ENCODE measurements around the gene MRPS15. TPM values are rescaled to one million over a fixed set of nuclear protein-coding genes. Genes with fewer than 3 reads are reported as not detected.

Gene MRPS15
- total and polyA plus RNA-seq, 7 experiments from 2014 or later, result 30.2 to 86.5 (median 38.9) TPM

DNA sequence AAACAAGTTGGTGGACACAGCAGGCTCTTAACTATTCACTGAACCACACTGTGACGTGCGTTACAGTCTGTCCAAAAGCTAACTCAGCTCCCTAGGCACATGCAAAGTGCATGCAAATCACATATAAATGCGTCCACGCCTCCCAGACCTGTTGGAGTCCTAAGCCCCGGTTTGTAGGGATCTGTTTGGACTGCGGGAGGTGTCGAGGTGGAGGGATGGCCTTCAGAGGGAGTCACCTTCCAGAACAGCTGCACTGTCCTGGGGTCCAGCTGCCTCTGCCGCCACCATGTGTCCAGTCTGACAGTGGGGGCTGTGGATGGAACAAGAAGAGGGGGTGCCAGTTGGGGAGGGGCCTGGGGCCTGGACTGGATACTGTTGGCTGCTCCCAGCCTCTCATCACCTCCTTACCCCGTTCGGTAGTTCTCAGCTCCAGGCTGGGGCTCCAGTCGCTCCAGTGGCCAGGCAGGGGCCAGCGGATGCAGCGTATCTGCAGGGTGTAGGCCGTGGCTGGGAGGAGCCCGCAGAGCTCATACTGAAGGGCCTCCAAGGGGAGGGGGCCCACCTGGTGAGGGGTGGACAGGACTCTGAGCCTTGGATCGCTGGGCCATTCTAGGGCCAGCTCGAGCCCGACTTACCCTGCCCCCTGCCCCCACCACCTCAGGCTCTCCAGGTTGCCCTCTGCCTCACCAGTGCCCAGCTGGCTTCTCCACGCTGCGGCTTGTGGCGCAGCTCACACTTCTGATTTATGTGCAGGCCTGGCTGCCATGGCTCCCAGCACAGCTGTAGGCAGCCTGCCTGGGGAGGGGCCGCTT lies 7.9 kb upstream of the MRPS15 start:
- H3K4me1 Mint-ChIP-seq, result peaks cover 0 to 15% (median 0%) of the 10 kb centered on the region in 7 donors
- no peak overlapping the region for H3K4me3 Mint-ChIP-seq
- H3K36me3 Mint-ChIP-seq, result no peaks in the 10 kb centered on the region
- ATAC-seq (no peak), DNase-seq (no peak)
- ChIA-PET CTCF (no interaction called here), POLR2A (no interaction called here)
- Histone ChIP-seq H3K4me3 (ENCODE audit: low read length) (no peak overlapping the region), H3K27ac (ENCODE audit: low read depth, low read length) (no peak overlapping the region), H3K9me3 (ENCODE audit: control insufficient read depth in 2 of 3, low read length in 3 of 3) (no peaks in the 10 kb centered on the region), H3K36me3 (ENCODE audit: control insufficient read depth in 2 of 3, insufficient read depth in 3 of 3, low read length in 3 of 3) (no peaks in the 10 kb centered on the region), H3K27me3 (ENCODE audit: control insufficient read depth in 2 of 2, insufficient read depth in 2 of 2, low read length in 2 of 2) (no peaks in the 10 kb centered on the region), H3K4me1 (ENCODE audit: control insufficient read depth in 2 of 2, insufficient read depth in 2 of 2, low read length in 2 of 2) (no peaks in the 10 kb centered on the region)
- no peak overlapping the region for H3K27ac Mint-ChIP-seq
- intact Hi-C loops (cut with micrococcal nuclease), result no loop called here
- H3K9me3 Mint-ChIP-seq, result no peaks in the 10 kb centered on the region
- H3K27me3 Mint-ChIP-seq, result no peaks in the 10 kb centered on the region

- no peaks in the 10 kb centered on the region for H3K27me3 ChIP-seq (ENCODE audit: control insufficient read depth in 2 of 2, insufficient read depth in 2 of 2, low read length in 2 of 2)
- no peak overlapping the region for H3K4me3 ChIP-seq (ENCODE audit: low read length)
- ATAC-seq (no peak), DNase-seq (no peak)
- ChIA-PET CTCF (no interaction called here), POLR2A (interaction anchor here (0.6 kb wide), 1 partner anchor 202 kb away, joined by 3 read pairs; no protein-coding TSS in a partner anchor)
- H3K4me1 ChIP-seq (ENCODE audit: control insufficient read depth in 2 of 2, insufficient read depth in 2 of 2, low read length in 2 of 2), result peaks cover 0 to 8% of the 10 kb centered on the region in 2 donors
- H3K27me3 Mint-ChIP-seq, result no peaks in the 10 kb centered on the region
- peaks cover 0 to under 1% (median 0%) of the 10 kb centered on the region in 5 donors for H3K36me3 Mint-ChIP-seq
- no peak overlapping the region for H3K4me3 Mint-ChIP-seq
- intact Hi-C loops (cut with micrococcal nuclease), result loop anchor here in 1 of 2 donors (10.0 kb wide), 2 partner anchors 534 to 1126 kb away; partner anchors contain the start of genes AGO3 and GNL2
- H3K9me3 Mint-ChIP-seq, result no peaks in the 10 kb centered on the region
- no peak overlapping the region for H3K27ac ChIP-seq (ENCODE audit: low read depth, low read length)
- H3K9me3 ChIP-seq (ENCODE audit: control insufficient read depth in 2 of 3, low read length in 3 of 3), result no peaks in the 10 kb centered on the region
- H3K36me3 ChIP-seq (ENCODE audit: control insufficient read depth in 2 of 3, insufficient read depth in 3 of 3, low read length in 3 of 3), result peaks cover 0 to under 1% (median 0%) of the 10 kb centered on the region in 3 experiments
- H3K4me1 Mint-ChIP-seq, result peaks cover under 1 to 26% (median 11%) of the 10 kb centered on the region in 7 donors
- peak overlapping the region in 1 of 9 donors; percentile 49 for H3K27ac Mint-ChIP-seq
Measured at GRCh38 chr1:36469163-36469562, 5.0 kb upstream of the MRPS15 start.

DNA sequence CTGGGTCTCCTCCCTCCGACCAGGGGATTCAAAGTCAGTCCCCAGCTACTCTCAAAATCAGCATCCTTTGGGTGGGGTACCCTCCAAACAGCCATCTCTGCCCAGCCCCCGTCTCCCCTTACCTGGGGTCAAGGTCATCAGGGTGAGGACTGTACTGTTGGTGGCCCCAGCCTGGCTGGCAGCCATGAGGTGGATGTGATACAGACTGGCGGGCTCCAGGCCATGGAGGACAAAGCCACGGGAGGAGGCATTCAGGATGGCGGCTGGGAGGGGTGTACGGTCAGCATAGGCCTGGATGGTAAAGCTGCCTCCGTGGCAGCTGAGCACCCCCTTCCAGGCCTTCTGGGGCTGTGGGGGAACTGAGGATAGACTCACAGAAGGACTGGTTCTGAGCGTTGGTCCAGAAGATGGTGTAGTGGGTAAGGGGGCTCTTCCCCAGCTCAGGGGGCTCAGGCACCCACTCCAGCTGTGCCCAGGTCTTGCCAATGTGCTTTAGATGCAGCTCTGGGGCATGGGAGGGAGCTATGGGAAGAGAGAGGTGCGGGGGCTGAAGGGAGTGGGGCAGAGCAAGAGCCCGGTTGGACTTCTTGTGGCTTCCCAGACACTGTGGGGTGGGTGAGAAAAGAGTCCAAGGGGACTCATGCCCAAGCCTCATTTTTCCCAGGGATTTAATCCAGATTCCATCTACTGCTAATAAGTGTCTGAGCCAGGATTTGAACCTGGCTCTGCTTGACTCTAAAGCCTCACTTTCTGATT lies 3.7 kb upstream of the MRPS15 start:
- no peak overlapping the region for H3K27ac Mint-ChIP-seq
- H3K4me3 ChIP-seq (ENCODE audit: low read length), result no peak overlapping the region
- ATAC-seq (no peak), DNase-seq (no peak)
- H3K9me3 Mint-ChIP-seq, result no peaks in the 10 kb centered on the region
- H3K27ac ChIP-seq (ENCODE audit: low read depth, low read length), result no peak overlapping the region
- CTCF ChIA-PET, result no interaction called here
- no peaks in the 10 kb centered on the region for H3K9me3 ChIP-seq (ENCODE audit: control insufficient read depth in 2 of 3, low read length in 3 of 3)
- H3K36me3 ChIP-seq (ENCODE audit: control insufficient read depth in 2 of 3, insufficient read depth in 3 of 3, low read length in 3 of 3), result peaks cover 0 to 6% (median 0%) of the 10 kb centered on the region in 3 experiments
- H3K27me3 ChIP-seq (ENCODE audit: control insufficient read depth in 2 of 2, insufficient read depth in 2 of 2, low read length in 2 of 2), result no peaks in the 10 kb centered on the region
- H3K4me3 Mint-ChIP-seq, result no peak overlapping the region
- intact Hi-C loops (cut with micrococcal nuclease), result loop anchor here in 1 of 2 donors (10.0 kb wide), 2 partner anchors 533 to 1127 kb away; partner anchors contain the start of genes AGO3 and GNL2
- no peaks in the 10 kb centered on the region for H3K27me3 Mint-ChIP-seq
- POLR2A ChIA-PET, result no interaction called here
- H3K36me3 Mint-ChIP-seq, result peaks cover 0 to 3% (median 0%) of the 10 kb centered on the region in 5 donors
- peaks cover 5 to 27% (median 23%) of the 10 kb centered on the region in 7 donors for H3K4me1 Mint-ChIP-seq
- H3K4me1 ChIP-seq (ENCODE audit: control insufficient read depth in 2 of 2, insufficient read depth in 2 of 2, low read length in 2 of 2), result peaks cover 7 to 13% of the 10 kb centered on the region in 2 donors

DNA sequence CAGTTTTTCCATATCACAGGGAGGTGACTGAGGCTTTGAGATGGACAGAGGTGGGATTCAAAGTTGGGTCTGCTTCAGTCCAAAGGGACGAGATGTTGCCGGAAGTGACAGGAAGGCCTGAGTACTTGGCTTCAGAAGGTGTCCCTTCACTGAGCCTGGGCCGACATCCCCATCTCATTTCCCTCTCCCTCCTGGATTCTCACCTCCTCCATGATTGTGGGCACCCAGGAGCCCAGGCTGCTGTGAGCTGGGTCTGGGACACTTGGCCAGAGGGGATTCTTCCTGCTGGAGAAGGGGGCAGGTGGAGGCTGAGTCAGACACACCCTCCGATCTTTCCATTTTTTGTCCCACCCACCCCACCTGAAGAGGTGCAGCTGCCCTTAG lies 2.8 kb upstream of the MRPS15 start:
- Mint-ChIP-seq H3K4me1 (peaks cover 5 to 34% (median 26%) of the 10 kb centered on the region in 7 donors), H3K36me3 (peaks cover 0 to 5% (median 3%) of the 10 kb centered on the region in 5 donors), H3K4me3 (no peak overlapping the region), H3K27ac (peak overlapping the region in 1 of 9 donors; percentile 36), H3K9me3 (no peaks in the 10 kb centered on the region), H3K27me3 (no peaks in the 10 kb centered on the region)
- POLR2A ChIA-PET, result no interaction called here
- peaks cover 0 to 10% (median 4%) of the 10 kb centered on the region in 3 experiments for H3K36me3 ChIP-seq (ENCODE audit: control insufficient read depth in 2 of 3, insufficient read depth in 3 of 3, low read length in 3 of 3)
- DNase-seq (no peak), ATAC-seq (no peak)
- intact Hi-C loops (cut with micrococcal nuclease), result loop anchor here in 1 of 2 donors (10.0 kb wide), 2 partner anchors 532 to 1128 kb away; partner anchors contain the start of genes AGO3 and GNL2
- CTCF ChIA-PET, result no interaction called here
- no peak overlapping the region for H3K27ac ChIP-seq (ENCODE audit: low read depth, low read length)
- H3K9me3 ChIP-seq (ENCODE audit: control insufficient read depth in 2 of 3, low read length in 3 of 3), result no peaks in the 10 kb centered on the region
- H3K4me1 ChIP-seq (ENCODE audit: control insufficient read depth in 2 of 2, insufficient read depth in 2 of 2, low read length in 2 of 2), result peaks cover 7 to 13% of the 10 kb centered on the region in 2 donors
- H3K27me3 ChIP-seq (ENCODE audit: control insufficient read depth in 2 of 2, insufficient read depth in 2 of 2, low read length in 2 of 2), result no peaks in the 10 kb centered on the region
- no peak overlapping the region for H3K4me3 ChIP-seq (ENCODE audit: low read length)

DNA sequence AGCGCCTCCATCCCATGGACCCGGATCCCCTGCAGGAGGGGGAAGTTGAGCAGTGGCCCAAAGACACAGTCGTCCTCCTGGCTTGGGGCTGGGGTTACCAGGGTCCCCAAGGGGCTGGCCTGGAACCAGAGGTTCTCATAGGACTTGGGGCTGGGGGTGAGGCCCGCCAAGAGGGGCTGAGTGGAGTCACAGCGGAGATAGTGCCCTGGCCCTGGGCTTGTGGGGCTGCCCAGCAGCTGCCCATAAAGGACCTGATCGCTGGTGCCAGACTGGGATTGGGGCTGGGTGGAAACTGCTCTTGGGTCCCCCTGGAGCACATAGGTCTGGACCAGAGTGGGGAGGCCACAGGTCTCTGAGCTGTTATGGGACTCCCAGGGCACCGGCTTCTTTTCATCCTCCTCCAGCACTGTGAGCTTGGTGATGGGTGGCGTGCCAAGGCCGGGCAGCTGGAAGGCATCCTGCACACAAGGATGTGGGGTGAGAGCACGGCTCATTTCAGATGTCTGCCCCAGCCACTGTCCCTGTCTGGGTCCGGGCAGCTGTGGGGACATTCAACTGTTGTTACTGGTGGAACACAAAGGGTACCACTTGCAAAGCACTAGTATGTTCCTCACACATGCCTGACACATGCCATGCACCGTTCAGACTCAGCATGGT lies 2.3 kb upstream of the MRPS15 start:
- DNase-seq, result no peak
- H3K4me1 ChIP-seq (ENCODE audit: control insufficient read depth in 2 of 2, insufficient read depth in 2 of 2, low read length in 2 of 2), result peaks cover 7 to 13% of the 10 kb centered on the region in 2 donors
- ChIA-PET CTCF (interaction anchor here (0.7 kb wide), 1 partner anchor 1095 kb away, joined by 3 read pairs; no protein-coding TSS in a partner anchor), POLR2A (no interaction called here)
- H3K27me3 Mint-ChIP-seq, result no peaks in the 10 kb centered on the region
- H3K4me1 Mint-ChIP-seq, result peaks cover 5 to 37% (median 26%) of the 10 kb centered on the region in 7 donors
- peaks cover 0 to 16% (median 9%) of the 10 kb centered on the region in 3 experiments for H3K36me3 ChIP-seq (ENCODE audit: control insufficient read depth in 2 of 3, insufficient read depth in 3 of 3, low read length in 3 of 3)
- no peaks in the 10 kb centered on the region for H3K9me3 Mint-ChIP-seq
- H3K36me3 Mint-ChIP-seq, result peaks cover 0 to 6% (median 3%) of the 10 kb centered on the region in 5 donors
- intact Hi-C loops (cut with micrococcal nuclease), result loop anchor here in 1 of 2 donors (10.0 kb wide), 2 partner anchors 532 to 1128 kb away; partner anchors contain the start of genes AGO3 and GNL2
- no peak overlapping the region for H3K4me3 ChIP-seq (ENCODE audit: low read length)
- H3K27me3 ChIP-seq (ENCODE audit: control insufficient read depth in 2 of 2, insufficient read depth in 2 of 2, low read length in 2 of 2), result no peaks in the 10 kb centered on the region
- no peak for ATAC-seq
- H3K9me3 ChIP-seq (ENCODE audit: control insufficient read depth in 2 of 3, low read length in 3 of 3), result no peaks in the 10 kb centered on the region
- no peak overlapping the region for H3K4me3 Mint-ChIP-seq
- H3K27ac ChIP-seq (ENCODE audit: low read depth, low read length), result no peak overlapping the region
- H3K27ac Mint-ChIP-seq, result peak overlapping the region in 2 of 9 donors; percentile 24 to 36

Measured in naive thymus-derived CD4-positive, alpha-beta T cell (primary cell).